Panc1 (cell line): ENCODE measurements around the gene NF1. TPM values are rescaled to one million over a fixed set of nuclear protein-coding genes. Genes with fewer than 3 reads are reported as not detected.
"Not testable (repeated sequence)": the region's sequence is repeated elsewhere in the genome, so short reads cannot be mapped to it uniquely, and the experiment has no call there.

Source experiments
- ATAC-seq: fragments of 200-7000 bp; cut with Tn5 transposase; 2 replicates; pipeline ENCODE4 v1.9.1; 2020; ENCODE audit warnings: mild to moderate bottlenecking, moderate library complexity
- BruUV-seq: library from RNA; stranded (reverse); fragments of 400-500 nt; replicated peaks from 2 replicates; lab custom pipeline; 2021; lab: Mats Ljungman, UMichigan
- CTCF ChIA-PET: fragments of 300-600 bp; sonication (Branson Sonifier 250); formaldehyde crosslinking; loops from one replicate; lab custom pipeline; 2022; ENCODE audit warnings: antibody characterized with exemption; lab: Charles Lee
- POLR2A ChIA-PET: fragments of 300-600 bp; sonication (Branson Sonifier 250); formaldehyde crosslinking; loops from one replicate; lab custom pipeline; 2022; ENCODE audit warnings: antibody characterized with exemption; lab: Charles Lee
- DNase-seq: peaks from one replicate; pipeline ENCODE4 v3.0.0-alpha.2; 2010; ENCODE audit warnings: low read depth, low spot score
- H3K27ac ChIP-seq: 2 replicates; pipeline ENCODE4 v1.5.1; 2011; ENCODE audit warnings: mild to moderate bottlenecking, low read length, inconsistent platforms
- H3K27me3 ChIP-seq: fragments of 200-500 bp; sonication (Bioruptor generic); 2 replicates; pipeline ENCODE4 v1.6.0; 2014; ENCODE audit warnings: low read length, inconsistent platforms; ENCODE audit not compliant: control insufficient read depth, insufficient read depth
- H3K36me3 ChIP-seq: fragments of 200-500 bp; sonication (Bioruptor generic); 2 replicates; pipeline ENCODE4 v1.5.1; 2014; ENCODE audit warnings: inconsistent platforms, mild to moderate bottlenecking, low read length, moderate library complexity; ENCODE audit not compliant: control insufficient read depth, insufficient read depth
- H3K4me1 ChIP-seq: 2 replicates; pipeline ENCODE4 v1.5.1; 2011; ENCODE audit warnings: inconsistent platforms, mild to moderate bottlenecking, low read length, moderate library complexity; ENCODE audit not compliant: control insufficient read depth, insufficient read depth
- H3K4me3 ChIP-seq, 2 experiments: 2 replicates each; pipeline ENCODE4 v1.5.1; 2011 to 2012; ENCODE audit warnings: low read depth in 2 of 2, low read length in 2 of 2, mild to moderate bottlenecking in 2 of 2, inconsistent platforms in 1 of 2, moderate library complexity in 1 of 2
- H3K9me3 ChIP-seq: fragments of 200-500 bp; sonication (Bioruptor generic); 2 replicates; pipeline ENCODE4 v1.5.1; 2014; ENCODE audit warnings: low read depth, mild to moderate bottlenecking, inconsistent platforms, low read length, moderate library complexity; ENCODE audit not compliant: control insufficient read depth, insufficient read depth
- POLR2AphosphoS5 ChIP-seq: IDR thresholded peaks from 2 replicates; pipeline ENCODE4 v1.6.1; 2012; ENCODE audit warnings: mild to moderate bottlenecking, low read depth, low read length, moderate library complexity
- REST ChIP-seq, 2 experiments: IDR thresholded peaks; 2 replicates each; pipeline ENCODE4 v1.6.1; 2011 to 2012; ENCODE audit warnings: low read depth in 2 of 2, control low read depth in 1 of 2, low read length in 1 of 2, mild to moderate bottlenecking in 1 of 2, moderate library complexity in 1 of 2; ENCODE audit not compliant: insufficient read depth in 1 of 2
- SIN3A ChIP-seq: IDR thresholded peaks from 2 replicates; pipeline ENCODE4 v1.6.1; 2012; ENCODE audit warnings: low read depth, mild to moderate bottlenecking, low read length, moderate library complexity, borderline replicate concordance; ENCODE audit not compliant: insufficient read depth
- TCF7L2 ChIP-seq: IDR thresholded peaks from 2 replicates; pipeline ENCODE4 v1.6.1; 2011; ENCODE audit warnings: mild to moderate bottlenecking, low read depth, low read length, inconsistent platforms
- in situ Hi-C: cut with HindIII; loops from 2 replicates; pipeline ENCODE4 v1.10.0; 2016; ENCODE audit warnings: low sequenced_read_pairs, low pct_unique_long_range_greater_than_20kb
- intact Hi-C: fragments of 100-400 bp; cut with micrococcal nuclease; formaldehyde crosslinking; loops from one replicate; pipeline ENCODE4 v1.10.0; 2022; ENCODE audit not compliant: unreplicated experiment
- total RNA-seq: library from RNA; stranded (reverse); gene quantifications from one replicate; pipeline ENCODE4 v1.2.1, GENCODE V29; 2021; ENCODE audit not compliant: unreplicated experiment
- TF ChIP-seq, protein P1 (sequence below): fragments of 450-650 bp; IDR thresholded peaks from 2 replicates; pipeline ENCODE4 v1.5.1; 2017; ENCODE audit warnings: mild to moderate bottlenecking

Gene NF1
- total RNA-seq, 1 experiment from 2014 or later: 82.5 TPM

- H3K36me3 ChIP-seq, H3K27me3 ChIP-seq, BruUV-seq, CTCF ChIA-PET, ATAC-seq, in situ Hi-C loops, H3K27ac ChIP-seq, H3K4me3 ChIP-seq, intact Hi-C loops, H3K4me1 ChIP-seq, DNase-seq, H3K9me3 ChIP-seq: not testable (repeated sequence)
- POLR2A ChIA-PET: interaction anchor here (0.7 kb wide), 1 partner anchor 41 kb away, joined by 5 read pairs; no protein-coding TSS in a partner anchor
Measured at GRCh38 chr17:31178951-31179350, 84.2 kb downstream of the NF1 start.

DNA sequence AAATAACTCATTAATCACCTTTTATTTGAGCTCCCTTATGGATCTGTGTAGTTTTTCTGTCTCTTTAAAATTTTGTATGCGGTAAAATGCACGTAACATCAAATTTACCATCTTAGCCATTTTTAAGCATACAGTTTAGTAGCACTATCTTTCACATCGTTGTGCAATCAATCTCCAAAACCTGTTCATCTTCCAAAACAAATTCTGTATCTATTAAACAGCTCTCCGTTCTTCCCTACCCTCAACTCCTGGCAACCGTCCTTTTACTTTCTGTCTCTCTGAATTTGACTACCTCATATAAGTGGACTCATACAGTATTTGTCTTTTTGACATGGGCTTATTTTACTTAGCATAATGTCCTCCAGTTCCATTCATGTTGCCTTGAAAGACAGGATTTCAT is 100.5 kb downstream of the NF1 start:
- CTCF ChIA-PET: no interaction called here
- intact Hi-C loops (no loop called here), in situ Hi-C loops (no loop called here)
- Histone ChIP-seq H3K4me3 (no peak overlapping the region), H3K27ac (no peak overlapping the region), H3K27me3 (no peaks in the 10 kb centered on the region), H3K9me3 (no peaks in the 10 kb centered on the region), H3K4me1 (no peaks in the 10 kb centered on the region), H3K36me3 (no peaks in the 10 kb centered on the region)
- BruUV-seq: no TSS peak
- ATAC-seq: no peak
- no peak for TF ChIP-seq REST (IDR thresholded peaks at IDR 0.05; ENCODE audit: insufficient read depth in 1 of 2, low read depth in 2 of 2, low read length in 1 of 2)
- no peak for TF ChIP-seq SIN3A
- TF ChIP-seq, protein P1, sequence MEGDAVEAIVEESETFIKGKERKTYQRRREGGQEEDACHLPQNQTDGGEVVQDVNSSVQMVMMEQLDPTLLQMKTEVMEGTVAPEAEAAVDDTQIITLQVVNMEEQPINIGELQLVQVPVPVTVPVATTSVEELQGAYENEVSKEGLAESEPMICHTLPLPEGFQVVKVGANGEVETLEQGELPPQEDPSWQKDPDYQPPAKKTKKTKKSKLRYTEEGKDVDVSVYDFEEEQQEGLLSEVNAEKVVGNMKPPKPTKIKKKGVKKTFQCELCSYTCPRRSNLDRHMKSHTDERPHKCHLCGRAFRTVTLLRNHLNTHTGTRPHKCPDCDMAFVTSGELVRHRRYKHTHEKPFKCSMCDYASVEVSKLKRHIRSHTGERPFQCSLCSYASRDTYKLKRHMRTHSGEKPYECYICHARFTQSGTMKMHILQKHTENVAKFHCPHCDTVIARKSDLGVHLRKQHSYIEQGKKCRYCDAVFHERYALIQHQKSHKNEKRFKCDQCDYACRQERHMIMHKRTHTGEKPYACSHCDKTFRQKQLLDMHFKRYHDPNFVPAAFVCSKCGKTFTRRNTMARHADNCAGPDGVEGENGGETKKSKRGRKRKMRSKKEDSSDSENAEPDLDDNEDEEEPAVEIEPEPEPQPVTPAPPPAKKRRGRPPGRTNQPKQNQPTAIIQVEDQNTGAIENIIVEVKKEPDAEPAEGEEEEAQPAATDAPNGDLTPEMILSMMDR: no peak
- no peak for TF ChIP-seq POLR2AphosphoS5
- TF ChIP-seq TCF7L2: no peak
- no peak for DNase-seq
- POLR2A ChIA-PET: no interaction called here

- in situ Hi-C loops: no loop called here
- intact Hi-C loops: no loop called here
- ChIA-PET POLR2A (no interaction called here), CTCF (interaction anchor here (0.7 kb wide), 1 partner anchor 14 kb away, joined by 10 read pairs; no protein-coding TSS in a partner anchor)
- ATAC-seq (no peak), DNase-seq (no peak)
- Histone ChIP-seq H3K4me3 (no peak overlapping the region), H3K27me3 (no peaks in the 10 kb centered on the region), H3K4me1 (no peaks in the 10 kb centered on the region), H3K36me3 (peaks cover 6% of the 10 kb centered on the region; the same call in 1 of the 2 replicates), H3K9me3 (no peaks in the 10 kb centered on the region), H3K27ac (no peak overlapping the region)
- TF ChIP-seq SIN3A: no peak
- TF ChIP-seq POLR2AphosphoS5: no peak
- no peak for TF ChIP-seq REST (IDR thresholded peaks at IDR 0.05; ENCODE audit: insufficient read depth in 1 of 2, low read depth in 2 of 2, low read length in 1 of 2)
- TF ChIP-seq, protein P1: no peak
- no peak for TF ChIP-seq TCF7L2
- BruUV-seq: no TSS peak
Measured at GRCh38 chr17:31198026-31198425, 103.2 kb downstream of the NF1 start.

GRCh38 chr17:31198666-31199065 is 103.9 kb downstream of the NF1 start:
- POLR2A ChIA-PET, H3K27me3 ChIP-seq, BruUV-seq, H3K4me1 ChIP-seq, H3K9me3 ChIP-seq, DNase-seq, in situ Hi-C loops, intact Hi-C loops, ATAC-seq, H3K27ac ChIP-seq, H3K4me3 ChIP-seq: not testable (repeated sequence)
- CTCF ChIA-PET: interaction anchor here (0.7 kb wide), 1 partner anchor 15 kb away, joined by 10 read pairs; no protein-coding TSS in a partner anchor
- peaks cover 12% of the 10 kb centered on the region; the same call in 1 of the 2 replicates for H3K36me3 ChIP-seq
